ENCODE results near the gene WDR43.

WDR43 gene

GRCh38 chr2:28909655-28910353, 15.3 kb downstream of the WDR43 start:
- DNase-seq: no peak

GRCh38 chr2:28915939-28916338, 21.5 kb downstream of the WDR43 start:
- no peak for DNase-seq

GRCh38 chr2:28926847-28927246, 32.4 kb downstream of the WDR43 start:
- DNase-seq: no peak

GRCh38 chr2:28927469-28927868, 33.0 kb downstream of the WDR43 start:
- DNase-seq: no peak

GRCh38 chr2:28927878-28928277, 33.4 kb downstream of the WDR43 start:
- DNase-seq: no peak

- no peak for DNase-seq
These were observed 35.1 kb downstream of the WDR43 start for GRCh38 chr2:28929581-28929980.

GRCh38 chr2:28930205-28930604, 35.7 kb downstream of the WDR43 start:
- no peak for DNase-seq

- no peak for DNase-seq
These were observed 40.3 kb downstream of the WDR43 start for GRCh38 chr2:28934769-28935168.

GRCh38 chr2:28941008-28941407, 46.5 kb downstream of the WDR43 start:
- DNase-seq: no peak

GRCh38 chr2:28944535-28945248, 50.2 kb downstream of the WDR43 start:
- DNase-seq: no peak

GRCh38 chr2:28948160-28948559, 53.7 kb downstream of the WDR43 start:
- DNase-seq: no peak

- no peak for DNase-seq
These were observed 54.7 kb downstream of the WDR43 start for GRCh38 chr2:28949190-28949589.

- no peak for DNase-seq
These were observed 55.3 kb downstream of the WDR43 start for GRCh38 chr2:28949617-28950305.

- DNase-seq: no peak
These were observed 56.6 kb downstream of the WDR43 start for GRCh38 chr2:28950941-28951630.

GRCh38 chr2:28951910-28952835, 57.7 kb downstream of the WDR43 start:
- no peak for DNase-seq

- no peak for DNase-seq
These were observed 58.4 kb downstream of the WDR43 start for GRCh38 chr2:28952836-28953211.

- DNase-seq: no peak
These were observed 61.0 kb downstream of the WDR43 start for GRCh38 chr2:28955467-28955866.

- no peak for DNase-seq
These were observed 62.0 kb downstream of the WDR43 start for GRCh38 chr2:28956415-28956826.

GRCh38 chr2:28956890-28957289, 62.4 kb downstream of the WDR43 start:
- DNase-seq: no peak

- DNase-seq: peak; percentile 28
These were observed 64.2 kb downstream of the WDR43 start for GRCh38 chr2:28958689-28959088.

GRCh38 chr2:28960401-28960800, 65.9 kb downstream of the WDR43 start:
- DNase-seq: no peak

GRCh38 chr2:28962505-28962904, 68.0 kb downstream of the WDR43 start:
- no peak for DNase-seq
